ENCODE results near the gene WDR33. TPM values are rescaled to one million over a fixed set of nuclear protein-coding genes. Genes with fewer than 3 reads are reported as not detected.

Gene WDR33
- total RNA-seq, 1 experiment from 2014 or later, result 23.8 TPM

DNA sequence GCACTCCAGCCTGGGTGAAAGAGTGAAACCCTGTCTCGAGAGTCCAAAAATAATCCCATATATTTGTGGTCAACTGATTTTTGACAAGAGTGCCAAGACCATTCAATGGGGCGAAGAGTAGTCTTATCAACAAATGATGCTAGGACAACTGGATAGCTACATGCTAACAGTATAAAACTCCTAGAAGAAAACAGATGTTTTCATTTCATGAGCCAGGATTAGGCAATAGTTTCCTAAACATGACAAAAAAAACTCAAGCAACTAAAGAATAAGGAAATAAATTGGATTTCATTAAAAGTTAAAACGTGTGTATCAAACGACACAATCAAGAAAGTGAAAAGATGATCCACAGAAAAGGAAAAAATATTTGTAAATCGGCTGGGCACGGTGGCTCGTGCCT is 141.9 kb downstream of the WDR33 start:
- no peak for DNase-seq (ENCODE audit: low read depth)
- in situ Hi-C loops (cut with HindIII; ENCODE audit: low pct_unique_long_range_greater_than_20kb, low sequenced_read_pairs), result no loop called here

DNA sequence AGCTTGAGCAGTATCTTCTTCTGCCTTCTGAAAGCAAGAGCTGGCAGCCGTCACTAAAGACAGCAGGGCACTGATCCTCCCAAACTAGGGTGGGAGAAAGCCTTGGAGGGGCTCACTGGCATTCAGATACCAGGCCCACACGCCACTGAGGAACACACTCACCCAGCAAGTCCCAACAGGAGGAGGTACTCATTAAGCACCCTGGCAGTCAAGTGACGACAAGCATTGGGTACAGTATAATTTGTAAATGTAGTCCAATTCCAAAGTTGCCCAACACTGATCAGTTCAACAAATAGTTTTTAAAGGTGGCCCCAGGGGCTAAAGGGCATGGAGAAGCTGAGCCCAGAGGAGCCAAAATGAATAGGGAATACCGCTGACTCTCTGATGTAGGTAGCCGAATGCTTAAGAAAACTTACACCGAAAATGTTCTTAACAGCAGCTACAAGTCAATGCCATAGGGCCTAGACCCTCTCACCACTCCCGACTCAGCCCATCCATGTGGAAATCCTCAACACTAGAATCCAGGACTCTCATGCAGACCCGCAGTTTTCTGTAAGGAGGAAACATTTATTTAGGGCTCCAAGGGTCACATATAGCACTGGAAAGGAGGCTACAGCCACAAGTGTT is 145.6 kb downstream of the WDR33 start:
- no peak for DNase-seq (ENCODE audit: low read depth)
- in situ Hi-C loops (cut with HindIII; ENCODE audit: low pct_unique_long_range_greater_than_20kb, low sequenced_read_pairs), result no loop called here

DNA sequence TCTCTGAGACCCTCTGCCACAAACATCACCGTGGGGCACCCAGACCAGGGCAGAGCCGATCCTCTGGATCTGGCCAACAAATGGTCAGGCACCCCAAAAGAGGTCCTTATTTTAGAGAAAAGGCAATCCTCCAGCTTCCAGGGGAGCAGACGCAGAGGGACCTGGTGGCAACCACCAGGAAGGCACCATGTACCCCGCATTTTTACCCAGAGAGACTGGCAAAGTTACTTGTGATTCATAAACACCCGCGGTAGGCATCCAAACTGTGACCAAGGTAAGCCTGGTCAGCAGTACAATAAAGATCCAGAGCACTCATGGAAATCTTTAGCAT is 146.1 kb downstream of the WDR33 start:
- no peak for DNase-seq (ENCODE audit: low read depth)
- in situ Hi-C loops (cut with HindIII; ENCODE audit: low pct_unique_long_range_greater_than_20kb, low sequenced_read_pairs), result no loop called here

DNA sequence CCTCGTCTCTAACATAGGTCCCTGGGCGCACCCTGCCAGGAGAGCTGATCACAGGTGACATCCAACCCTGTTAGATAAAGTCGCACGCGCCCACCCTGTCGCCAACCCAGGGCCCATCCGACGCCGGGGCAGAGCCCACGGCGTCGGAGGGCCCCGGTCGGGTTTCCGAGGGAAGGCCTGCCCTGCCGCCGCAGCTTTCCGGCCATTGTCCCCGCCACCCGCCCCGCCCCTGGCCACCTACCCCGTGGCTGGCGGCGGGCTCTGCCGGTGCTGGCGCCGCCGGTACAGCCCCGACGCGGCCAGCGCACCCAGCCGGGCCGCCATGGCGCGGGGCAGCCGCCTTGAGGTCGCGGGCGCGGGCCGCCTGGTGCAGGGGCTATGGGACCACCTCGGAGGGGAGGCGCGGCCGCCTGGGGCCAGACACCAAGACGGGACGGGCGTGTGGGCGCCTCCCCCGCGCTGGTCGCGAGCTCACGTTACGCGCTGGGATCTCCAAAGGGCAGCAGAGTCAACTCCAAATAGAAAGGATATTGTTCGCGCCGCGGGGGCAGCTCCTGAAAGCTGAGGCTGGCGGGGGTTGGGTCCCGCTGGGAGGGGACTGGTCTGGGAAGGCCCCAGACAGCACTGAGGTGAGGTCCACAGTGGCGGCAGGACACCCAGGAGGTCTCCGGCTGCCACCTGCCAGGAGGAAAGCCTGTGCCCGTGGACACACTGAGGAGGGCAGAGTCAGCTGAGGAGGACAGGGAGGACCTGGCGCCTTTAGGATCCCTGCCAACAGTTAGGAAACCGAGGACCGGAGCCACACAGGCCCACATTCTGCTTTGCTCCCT is 146.7 kb downstream of the WDR33 start:
- in situ Hi-C loops (cut with HindIII; ENCODE audit: low pct_unique_long_range_greater_than_20kb, low sequenced_read_pairs), result no loop called here
- no peak for DNase-seq (ENCODE audit: low read depth)

DNA sequence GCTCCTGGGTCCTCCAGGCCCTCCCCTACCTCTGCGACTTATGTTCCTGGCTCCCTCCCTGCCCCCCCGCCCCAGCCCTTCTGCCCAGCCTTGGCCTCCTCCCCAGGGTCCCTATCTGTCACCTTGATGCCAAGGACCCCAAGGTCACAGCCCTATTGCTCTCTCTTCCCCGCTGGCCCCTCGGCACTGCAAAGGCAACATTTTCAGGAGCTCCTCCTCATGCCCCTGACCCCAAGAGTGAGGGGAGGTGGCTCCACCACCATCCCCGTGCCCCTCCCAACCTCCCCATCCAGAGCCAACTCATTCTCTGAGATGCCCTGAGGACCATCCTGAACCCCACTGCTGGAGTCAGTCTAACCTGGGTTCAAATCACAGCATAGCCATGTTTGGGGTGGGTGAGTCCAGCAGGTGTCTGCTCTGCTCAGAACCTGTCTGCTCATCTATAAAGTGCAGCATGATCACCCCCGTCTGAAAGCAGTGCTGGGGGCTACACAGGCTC is 147.4 kb downstream of the WDR33 start:
- no peak for DNase-seq (ENCODE audit: low read depth)
- in situ Hi-C loops (cut with HindIII; ENCODE audit: low pct_unique_long_range_greater_than_20kb, low sequenced_read_pairs), result no loop called here

DNA sequence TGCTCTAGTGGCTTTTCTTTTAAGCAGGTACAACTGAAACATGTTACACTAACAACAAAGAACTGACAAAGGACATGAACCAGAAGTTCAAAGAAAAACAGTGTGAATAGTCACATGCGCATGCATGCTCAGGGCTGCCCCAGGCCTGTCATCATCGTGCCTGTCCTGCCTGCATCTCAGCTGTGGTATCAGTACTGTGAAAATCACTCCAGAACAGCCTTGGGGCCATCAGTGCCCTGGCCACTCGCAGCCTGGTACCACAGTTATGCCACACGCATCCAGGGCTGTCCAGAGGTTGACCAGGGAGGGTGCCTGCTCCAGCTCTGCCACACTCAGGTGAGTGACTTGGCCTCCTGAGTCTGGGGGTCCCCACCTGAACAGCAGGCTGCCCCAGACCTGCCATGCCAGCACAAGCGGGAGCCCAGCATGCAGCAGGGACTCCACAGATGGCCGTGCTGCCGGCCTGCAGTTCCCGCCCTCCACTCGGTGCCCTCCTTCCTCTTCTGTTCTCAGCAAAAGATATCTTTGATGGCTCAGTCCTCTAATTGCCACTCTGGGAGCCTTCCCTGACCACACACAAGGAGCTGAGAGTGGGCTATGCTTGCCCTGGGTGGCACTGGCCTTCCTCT is 147.9 kb downstream of the WDR33 start:
- in situ Hi-C loops (cut with HindIII; ENCODE audit: low pct_unique_long_range_greater_than_20kb, low sequenced_read_pairs), result no loop called here
- no peak for DNase-seq (ENCODE audit: low read depth)

DNA sequence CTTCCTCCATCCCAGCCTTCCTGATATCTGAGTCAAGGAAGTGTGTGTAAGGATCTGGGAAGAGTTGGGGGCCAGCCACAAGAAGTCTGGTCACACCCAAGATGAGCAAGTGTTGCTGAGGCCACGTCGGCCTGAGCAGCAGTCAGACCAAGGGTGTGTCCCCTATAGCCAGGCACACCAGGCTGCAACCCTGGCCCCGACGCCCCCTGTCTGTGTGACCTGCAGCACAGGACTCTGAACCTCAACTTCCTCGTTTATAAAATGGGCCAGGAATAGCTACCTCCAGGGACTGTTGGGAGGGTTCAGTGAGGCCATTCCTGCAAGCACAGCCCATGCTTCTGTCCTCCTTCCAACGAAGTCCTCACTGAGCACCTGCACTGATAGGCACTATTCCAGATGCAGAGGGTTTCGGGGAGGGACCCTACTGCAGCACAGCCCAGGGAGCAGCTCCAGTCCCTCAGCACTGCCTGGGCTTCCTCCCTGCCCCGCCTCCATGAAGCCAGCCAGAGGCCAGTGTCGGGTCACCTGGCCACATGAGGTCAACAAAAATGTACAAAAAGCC is 148.9 kb downstream of the WDR33 start:
- in situ Hi-C loops (cut with HindIII; ENCODE audit: low pct_unique_long_range_greater_than_20kb, low sequenced_read_pairs), result no loop called here
- no peak for DNase-seq (ENCODE audit: low read depth)

DNA sequence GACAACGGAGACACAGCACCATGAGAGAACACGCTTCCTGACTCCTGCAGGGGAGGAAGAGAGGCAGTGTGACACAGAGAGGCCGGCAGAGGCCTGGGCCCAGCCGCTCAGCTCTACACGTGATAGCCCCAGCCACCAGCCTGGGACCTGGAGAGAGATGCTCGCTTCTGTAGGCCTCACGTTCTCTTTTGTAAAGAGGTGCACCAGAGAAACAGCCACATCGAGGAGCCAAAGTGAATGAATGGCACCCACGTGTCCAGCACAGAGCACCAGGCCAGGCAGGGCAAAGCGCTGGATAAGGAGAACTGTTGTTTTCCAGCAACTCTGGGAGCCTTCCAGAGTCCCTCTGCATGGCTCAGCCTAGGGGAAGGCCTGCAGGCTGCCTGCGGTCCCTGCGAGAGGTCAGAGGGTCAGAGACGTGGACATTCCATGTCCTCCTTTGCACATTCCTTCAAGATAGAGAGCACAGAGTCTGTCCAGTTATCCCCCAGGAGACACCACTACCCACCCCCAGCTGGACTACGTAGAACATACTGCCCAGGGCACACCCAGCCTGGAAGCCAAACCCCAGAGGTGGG is 149.8 kb downstream of the WDR33 start:
- DNase-seq (ENCODE audit: low read depth), result no peak
- in situ Hi-C loops (cut with HindIII; ENCODE audit: low pct_unique_long_range_greater_than_20kb, low sequenced_read_pairs), result no loop called here

DNA sequence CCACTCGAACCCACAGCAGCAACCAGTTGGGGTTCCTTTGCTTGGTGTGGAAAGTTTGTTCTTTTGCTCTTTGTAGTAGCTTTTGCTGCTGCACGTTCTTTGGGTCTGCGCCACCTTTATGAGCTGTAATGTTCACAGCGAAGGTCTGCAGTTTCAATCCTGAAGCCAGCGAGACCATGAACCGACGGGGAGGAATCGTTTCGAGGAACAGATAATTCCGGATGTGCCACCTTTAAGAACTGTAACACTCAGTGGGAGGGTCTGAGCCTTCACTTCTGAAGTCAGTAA is 150.7 kb downstream of the WDR33 start:
- in situ Hi-C loops (cut with HindIII; ENCODE audit: low pct_unique_long_range_greater_than_20kb, low sequenced_read_pairs), result no loop called here
- DNase-seq (ENCODE audit: low read depth), result no peak

DNA sequence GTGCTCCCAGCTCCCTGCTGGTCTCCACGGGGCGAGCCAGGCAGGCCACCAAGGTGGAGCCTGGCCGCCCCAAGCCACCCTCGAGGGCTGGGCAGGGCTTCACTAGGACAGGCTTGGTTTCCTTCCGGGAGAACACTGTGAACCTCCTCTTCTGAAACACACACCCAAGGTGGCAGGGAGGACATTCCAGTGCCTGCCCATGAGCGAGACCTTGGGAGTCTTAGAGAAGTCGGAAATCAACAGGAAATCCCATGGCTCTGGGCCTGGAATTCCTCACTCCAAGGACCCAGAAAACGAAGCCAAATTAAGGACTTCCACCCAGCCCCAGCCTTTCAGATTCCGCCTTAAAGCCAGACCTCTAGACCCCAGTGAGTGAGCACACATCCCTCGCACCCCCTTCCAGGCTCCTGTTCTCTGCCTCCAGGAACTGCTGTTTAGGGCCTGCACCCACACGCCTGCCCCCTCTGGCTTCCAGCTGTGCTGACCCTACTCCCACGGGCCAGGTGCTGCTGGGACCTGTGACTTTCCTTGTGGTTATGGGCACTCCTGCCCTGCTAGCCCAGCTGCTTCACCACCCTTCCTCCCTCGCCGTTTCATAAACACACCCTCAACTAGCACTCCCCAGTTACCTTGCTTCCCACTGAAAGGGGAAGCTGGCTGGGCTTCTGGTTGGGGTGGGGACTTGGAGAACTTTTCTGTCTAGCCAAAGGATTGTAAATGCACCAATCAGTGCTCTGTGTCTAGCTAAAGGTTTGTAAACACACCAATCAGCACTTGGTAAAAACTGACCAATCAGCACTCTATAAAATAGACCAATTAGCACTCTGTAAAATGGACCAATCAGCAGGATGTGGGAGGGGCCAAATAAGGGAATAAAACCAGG is 151.3 kb downstream of the WDR33 start:
- DNase-seq (ENCODE audit: low read depth), result no peak
- in situ Hi-C loops (cut with HindIII; ENCODE audit: low pct_unique_long_range_greater_than_20kb, low sequenced_read_pairs), result no loop called here

DNA sequence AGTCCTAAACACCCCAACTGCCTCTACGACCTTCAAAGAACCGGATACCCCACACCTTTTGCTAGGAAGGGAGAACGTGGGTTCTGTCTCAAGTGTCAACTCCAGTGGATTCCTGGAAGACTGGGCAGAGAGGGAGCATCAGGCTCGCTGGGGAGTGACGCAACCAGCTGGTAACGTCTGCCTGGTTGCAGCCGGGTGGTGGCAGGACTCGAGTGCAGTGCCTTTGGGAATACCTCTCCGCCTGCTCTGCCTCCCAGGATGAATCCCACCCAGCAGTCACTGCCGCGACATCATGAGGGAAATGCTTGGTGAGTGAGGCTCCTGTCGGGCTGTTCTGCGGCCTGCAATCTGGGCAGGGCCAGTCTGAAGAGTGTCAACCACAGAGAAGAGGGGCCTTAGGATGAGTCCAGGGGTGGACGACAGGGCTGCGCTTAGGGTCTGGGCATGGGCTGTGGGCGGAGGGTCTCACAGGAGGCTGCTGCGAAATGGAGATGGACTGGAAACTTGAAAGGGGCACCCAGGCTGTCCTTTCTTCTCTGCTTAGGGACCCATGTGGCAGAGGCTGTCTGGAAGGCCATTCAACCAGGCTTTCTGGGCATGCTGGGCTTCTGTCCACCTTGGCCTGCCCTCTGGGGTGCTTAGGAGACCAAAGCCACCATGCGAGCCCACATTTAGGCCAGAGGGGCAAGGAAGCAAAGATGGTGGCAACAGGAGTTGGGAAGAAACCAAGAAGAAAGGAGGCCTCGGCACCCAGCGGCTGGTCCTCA is 152.1 kb downstream of the WDR33 start:
- in situ Hi-C loops (cut with HindIII; ENCODE audit: low pct_unique_long_range_greater_than_20kb, low sequenced_read_pairs), result no loop called here
- no peak for DNase-seq (ENCODE audit: low read depth)

DNA sequence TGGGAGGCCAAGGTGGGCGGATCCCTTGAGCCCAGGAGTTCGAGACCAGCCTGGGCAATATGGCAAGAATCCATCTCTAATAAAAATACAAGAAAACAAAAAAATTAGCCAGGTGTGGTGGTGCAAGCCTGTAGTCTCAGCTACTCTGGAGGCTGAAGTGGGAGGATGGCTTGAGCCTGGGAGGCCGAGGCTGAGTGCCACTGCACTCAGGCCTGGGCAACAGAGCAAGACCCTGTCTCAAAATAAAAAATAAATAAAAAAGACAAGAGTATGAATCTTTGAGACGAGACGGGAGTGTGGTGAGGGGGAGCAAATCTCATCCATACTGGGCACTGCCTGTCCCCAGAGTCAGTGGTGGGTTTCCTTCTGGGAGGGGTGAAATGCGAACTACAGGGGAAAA is 152.8 kb downstream of the WDR33 start:
- no peak for DNase-seq (ENCODE audit: low read depth)
- in situ Hi-C loops (cut with HindIII; ENCODE audit: low pct_unique_long_range_greater_than_20kb, low sequenced_read_pairs), result no loop called here

DNA sequence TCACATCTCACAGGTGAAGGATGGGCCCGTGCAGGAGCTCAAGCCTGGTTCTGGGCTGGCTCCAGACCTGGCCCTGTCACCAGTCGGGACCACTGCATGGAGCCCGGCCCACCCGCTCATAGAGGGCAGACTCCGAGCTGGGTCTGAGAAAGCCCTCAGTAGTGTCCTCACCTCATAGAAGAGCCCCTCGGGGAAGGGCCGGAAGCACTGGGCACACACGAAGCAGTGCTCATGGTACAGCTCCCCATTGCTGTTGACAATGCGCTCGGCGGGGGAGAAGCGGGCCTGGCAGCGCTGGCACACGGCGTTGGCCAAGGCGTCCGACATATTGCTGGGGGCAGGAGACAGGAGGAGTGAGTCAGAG is 153.8 kb downstream of the WDR33 start:
- in situ Hi-C loops (cut with HindIII; ENCODE audit: low pct_unique_long_range_greater_than_20kb, low sequenced_read_pairs), result no loop called here
- no peak for DNase-seq (ENCODE audit: low read depth)

DNA sequence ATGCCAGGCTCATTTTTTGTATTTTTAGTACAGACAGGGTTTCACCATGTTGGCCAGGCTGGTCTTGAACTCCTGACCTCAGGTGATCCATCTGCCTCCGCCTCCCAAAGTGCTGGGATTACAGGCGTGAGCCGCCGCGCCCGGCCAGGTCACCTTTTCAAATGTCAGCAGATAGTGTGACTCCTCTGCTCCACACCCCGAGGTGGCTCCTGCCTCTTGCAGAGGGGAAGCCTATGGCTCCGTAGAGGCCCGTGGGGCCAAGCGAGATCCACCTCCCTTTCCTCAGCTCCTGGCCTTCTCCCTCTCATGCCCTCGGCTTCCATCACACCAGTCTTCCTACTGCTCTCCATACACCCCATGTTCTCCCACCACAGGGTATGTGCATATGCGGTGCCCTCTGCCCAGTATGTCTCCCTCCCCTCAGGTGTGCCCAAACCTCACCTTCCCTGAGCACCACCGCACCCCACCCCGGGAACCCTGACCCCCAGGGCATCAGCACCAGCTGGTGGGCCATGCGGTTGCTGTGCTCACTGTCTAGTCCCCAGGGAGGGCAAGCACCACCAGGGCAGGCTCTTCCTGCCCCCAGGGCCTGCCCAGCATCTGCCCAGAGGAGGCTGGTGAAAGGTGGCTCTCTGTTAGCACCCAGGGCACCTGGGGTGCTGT is 154.3 kb downstream of the WDR33 start:
- in situ Hi-C loops (cut with HindIII; ENCODE audit: low pct_unique_long_range_greater_than_20kb, low sequenced_read_pairs), result no loop called here
- no peak for DNase-seq (ENCODE audit: low read depth)

DNA sequence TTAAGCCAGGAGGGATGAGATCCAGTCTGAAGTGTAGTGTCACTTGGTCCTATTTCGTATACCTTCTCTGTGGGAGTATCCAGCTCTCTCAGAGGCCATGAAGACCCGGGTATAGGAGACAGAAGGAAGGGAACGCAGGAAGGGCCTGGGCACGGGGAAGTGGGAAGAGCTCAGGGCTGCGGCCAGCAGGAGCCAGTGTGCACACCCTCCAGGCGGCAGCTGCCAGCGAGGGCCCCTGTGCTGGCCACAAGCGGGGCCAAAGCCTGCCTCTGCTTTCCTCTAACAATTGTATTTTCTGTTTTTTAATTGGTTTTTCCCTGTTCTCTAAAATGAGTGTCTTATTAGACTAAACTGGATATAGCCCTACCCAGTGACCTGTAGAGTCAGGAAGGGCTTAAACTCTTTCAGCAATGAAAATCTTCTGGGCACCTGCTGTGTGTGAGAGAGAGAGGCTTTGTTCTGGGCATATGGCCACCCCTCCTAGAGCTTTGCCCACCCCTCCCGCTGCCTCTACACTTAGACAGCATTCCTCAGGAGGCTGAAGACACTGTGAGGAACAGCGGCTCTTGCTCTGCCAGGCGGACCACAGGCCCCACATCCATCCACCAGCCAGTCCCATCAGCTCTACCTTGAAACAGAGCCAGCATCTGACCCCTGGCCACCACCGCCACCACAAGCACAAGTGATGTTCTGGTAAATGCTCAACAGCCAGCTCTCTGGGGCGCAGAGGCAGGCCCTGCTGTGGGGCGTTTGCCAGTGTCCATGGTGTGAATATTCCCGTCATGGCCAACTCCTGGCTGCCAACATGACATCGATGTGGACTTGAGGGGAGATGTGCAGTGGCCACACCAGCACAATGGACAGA is 155.5 kb downstream of the WDR33 start:
- DNase-seq (ENCODE audit: low read depth), result no peak
- in situ Hi-C loops (cut with HindIII; ENCODE audit: low pct_unique_long_range_greater_than_20kb, low sequenced_read_pairs), result no loop called here

DNA sequence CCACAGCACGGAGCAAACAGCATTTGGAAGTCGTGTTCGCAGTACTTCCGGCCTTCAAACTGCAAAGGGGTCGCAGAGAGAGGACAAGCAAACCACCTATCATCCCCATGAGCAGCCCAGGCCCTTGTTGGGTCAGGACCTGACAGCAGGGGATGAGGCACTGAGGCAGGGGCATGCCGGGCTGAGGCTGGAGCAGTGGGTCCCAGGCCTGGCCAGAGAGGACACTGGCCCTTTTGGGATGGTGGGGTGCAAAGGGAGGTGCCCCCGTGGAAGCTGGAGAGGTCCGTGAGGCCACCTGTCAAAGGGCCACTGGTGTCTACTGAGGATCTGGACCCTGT is 156.2 kb downstream of the WDR33 start:
- no peak for DNase-seq (ENCODE audit: low read depth)
- in situ Hi-C loops (cut with HindIII; ENCODE audit: low pct_unique_long_range_greater_than_20kb, low sequenced_read_pairs), result no loop called here
